Activated naive CD8-positive, alpha-beta T cell treated with anti-CD3 and anti-CD28 coated beads, Interleukin-2, amount 50 U/mL, for 24 hours (primary cell): ENCODE data around the gene CPSF6.
"Not testable (repeated sequence)": the region's sequence is repeated elsewhere in the genome, so short reads cannot be mapped to it uniquely, and the experiment has no call there.

Experiments
- ATAC-seq: fragments of 150-1000 bp; cut with Tn5 transposase; one replicate; pipeline ENCODE4 v1.10.0; 2021
- DNase-seq: peaks from one replicate; pipeline ENCODE4 v3.0.0; 2021
- H3K27ac Mint-ChIP-seq: one replicate; pipeline ENCODE4 v1.8.0; 2021; ENCODE audit warnings: mild to moderate bottlenecking, mixed read lengths
- H3K27me3 Mint-ChIP-seq: one replicate; pipeline ENCODE4 v1.8.0; 2021; ENCODE audit warnings: mixed read lengths
- H3K36me3 Mint-ChIP-seq: one replicate; pipeline ENCODE4 v1.8.0; 2021; ENCODE audit warnings: low read depth, mixed read lengths
- H3K4me1 Mint-ChIP-seq: one replicate; pipeline ENCODE4 v1.8.0; 2021; ENCODE audit warnings: mixed read lengths
- H3K4me3 Mint-ChIP-seq: one replicate; pipeline ENCODE4 v1.8.0; 2021; ENCODE audit warnings: mild to moderate bottlenecking, moderate library complexity, mixed read lengths
- H3K9me3 Mint-ChIP-seq: one replicate; pipeline ENCODE4 v1.8.0; 2021; ENCODE audit warnings: mixed read lengths

Gene CPSF6

DNA sequence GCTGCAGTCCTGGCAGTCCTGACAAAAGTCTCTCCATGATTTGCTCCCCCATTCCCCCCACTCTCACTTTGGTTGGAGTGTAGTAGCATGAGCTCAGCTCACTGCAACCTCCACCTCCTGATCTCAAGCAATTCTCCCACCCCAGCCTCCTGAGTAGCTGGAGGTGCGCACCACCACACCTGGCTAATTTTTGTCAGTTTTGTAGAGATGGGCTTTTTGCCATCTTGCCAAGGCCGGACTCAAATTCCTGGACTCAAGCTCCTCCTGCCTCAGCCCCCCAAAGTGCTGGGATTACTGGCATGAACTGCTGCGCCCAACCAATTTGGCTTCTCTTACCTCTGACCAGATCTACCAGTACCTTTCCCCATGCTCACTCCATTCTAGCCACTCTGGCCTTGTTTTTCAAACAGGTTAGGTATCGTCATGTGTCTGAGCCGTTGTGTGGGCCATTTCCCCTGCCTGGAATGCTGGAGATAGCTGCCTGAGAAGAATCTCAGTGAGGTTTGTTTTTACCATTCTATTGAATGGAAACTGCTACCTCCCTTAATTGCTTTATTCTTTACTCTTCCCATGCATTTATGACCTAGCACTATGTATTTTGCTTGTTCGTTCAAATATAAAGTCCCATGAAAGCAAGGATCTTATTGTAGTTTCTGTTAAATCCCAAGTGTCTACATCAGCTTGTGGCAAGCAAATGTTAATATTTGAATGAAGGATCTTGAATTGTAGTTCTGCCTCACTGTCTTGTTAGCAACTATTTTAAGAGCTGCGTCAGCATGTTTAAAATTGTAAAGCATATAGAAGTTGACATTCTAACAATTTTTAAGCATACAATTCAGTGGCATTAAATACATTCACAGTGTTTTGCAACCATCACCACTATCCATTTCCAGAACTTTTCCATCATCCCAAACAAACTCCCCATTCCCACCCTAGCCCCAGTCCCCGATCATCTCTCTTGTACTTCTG is 39.7 kb downstream of the CPSF6 start:
- Mint-ChIP-seq H3K27ac (no peak overlapping the region), H3K36me3 (peaks cover 3% of the 10 kb centered on the region)
- no peak for ATAC-seq

DNA sequence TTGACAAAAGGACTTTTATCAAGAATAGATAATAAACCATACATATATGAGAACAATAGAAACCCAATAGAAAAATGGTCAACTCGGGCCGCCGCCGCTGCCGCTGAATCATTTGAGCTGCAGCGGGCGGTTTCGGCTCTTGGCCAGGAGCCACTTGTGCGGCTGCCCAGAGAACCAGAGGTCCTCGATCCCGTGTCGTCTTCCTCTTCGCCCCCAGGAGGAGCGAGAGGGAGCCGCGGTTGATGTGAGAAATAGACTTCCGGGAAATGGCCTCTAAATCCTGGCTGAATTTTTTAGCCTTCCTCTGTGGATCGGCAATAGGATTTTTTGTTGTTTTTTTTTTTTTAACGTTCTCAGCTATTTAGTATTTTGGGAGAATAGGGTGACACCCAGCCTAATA is 44.8 kb downstream of the CPSF6 start:
- peaks cover 11% of the 10 kb centered on the region for H3K27me3 Mint-ChIP-seq
- peaks cover 20% of the 10 kb centered on the region for H3K4me1 Mint-ChIP-seq
- peak; percentile 37 for DNase-seq
- ATAC-seq = peak; percentile 59
- peak overlapping the region; percentile 34 for H3K27ac Mint-ChIP-seq
- peak overlapping the region; percentile 49 for H3K4me3 Mint-ChIP-seq
- H3K36me3 Mint-ChIP-seq = no peaks in the 10 kb centered on the region
- no peaks in the 10 kb centered on the region for H3K9me3 Mint-ChIP-seq

More for the DNA sequence above, 39.7 kb downstream of the CPSF6 start:
- DNase-seq = no peak
- no peaks in the 10 kb centered on the region for H3K9me3 Mint-ChIP-seq
- peaks cover 32% of the 10 kb centered on the region for H3K4me1 Mint-ChIP-seq
- no peak overlapping the region for H3K4me3 Mint-ChIP-seq
- no peaks in the 10 kb centered on the region for H3K27me3 Mint-ChIP-seq

DNA sequence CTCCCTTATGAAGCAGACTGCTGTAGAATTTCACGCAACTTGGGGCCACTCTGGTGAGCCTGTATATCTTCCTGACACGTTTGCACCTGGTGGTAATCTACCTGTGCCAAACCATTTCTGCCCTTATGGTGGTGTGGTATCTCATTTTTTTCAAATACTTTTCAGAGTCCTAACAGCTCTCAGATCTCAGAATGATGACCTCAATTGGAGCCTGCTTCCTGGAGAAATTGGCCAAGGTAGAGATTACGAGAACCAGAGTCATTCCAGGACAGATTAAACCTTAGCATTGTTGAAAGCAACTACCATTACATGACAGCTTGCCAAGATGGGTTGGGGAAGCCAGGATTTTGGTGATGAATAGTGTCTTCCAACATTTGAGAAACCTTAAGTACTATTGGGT is 48.2 kb downstream of the CPSF6 start:
- no peak for ATAC-seq
- H3K27me3 Mint-ChIP-seq = peaks cover 16% of the 10 kb centered on the region
- no peaks in the 10 kb centered on the region for H3K9me3 Mint-ChIP-seq
- H3K36me3 Mint-ChIP-seq = no peaks in the 10 kb centered on the region
- peaks cover 25% of the 10 kb centered on the region for H3K4me1 Mint-ChIP-seq
- H3K4me3 Mint-ChIP-seq = no peak overlapping the region
- DNase-seq = no peak
- H3K27ac Mint-ChIP-seq = no peak overlapping the region

DNA sequence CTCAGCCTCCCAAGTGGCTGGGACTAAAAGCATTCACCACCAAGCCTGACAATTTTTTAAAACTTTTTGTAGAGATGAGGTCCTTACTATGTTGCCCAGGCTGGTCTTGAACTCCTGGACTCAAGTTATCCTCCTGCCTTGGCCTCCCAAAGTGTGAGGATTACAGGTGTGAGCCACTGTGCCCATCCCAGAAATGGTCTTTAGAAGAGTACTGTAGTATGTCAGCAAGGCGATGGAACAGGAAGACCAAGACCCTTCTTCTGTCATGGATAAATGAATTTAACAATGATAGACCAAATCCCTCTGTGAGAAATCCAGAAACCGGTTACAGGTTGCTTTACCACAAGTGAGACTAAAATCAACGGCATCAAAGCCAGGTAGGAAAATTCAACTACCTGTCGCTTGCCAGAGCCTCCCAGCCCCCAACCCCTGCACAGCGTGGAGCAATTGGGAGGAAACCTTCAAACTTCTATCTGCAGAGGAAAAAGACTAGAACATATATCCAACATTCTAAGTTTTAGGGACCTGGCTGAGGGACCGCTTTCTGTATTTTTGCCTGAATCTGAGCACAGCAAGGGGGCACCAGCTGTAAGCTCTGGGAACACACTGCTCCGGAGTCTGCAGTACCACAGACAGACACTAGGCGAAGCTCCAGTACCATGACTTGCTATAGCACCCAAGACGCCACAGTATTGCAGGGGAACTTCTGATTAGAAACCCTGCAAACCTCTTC is 51.3 kb downstream of the CPSF6 start:
- H3K4me1 Mint-ChIP-seq = peaks cover 4% of the 10 kb centered on the region
- no peaks in the 10 kb centered on the region for H3K36me3 Mint-ChIP-seq
- DNase-seq = peak; percentile 83
- peaks cover 17% of the 10 kb centered on the region for H3K27me3 Mint-ChIP-seq
- H3K27ac Mint-ChIP-seq = no peak overlapping the region
- ATAC-seq = peak; percentile 100
- no peak overlapping the region for H3K4me3 Mint-ChIP-seq
- H3K9me3 Mint-ChIP-seq = no peaks in the 10 kb centered on the region

DNA sequence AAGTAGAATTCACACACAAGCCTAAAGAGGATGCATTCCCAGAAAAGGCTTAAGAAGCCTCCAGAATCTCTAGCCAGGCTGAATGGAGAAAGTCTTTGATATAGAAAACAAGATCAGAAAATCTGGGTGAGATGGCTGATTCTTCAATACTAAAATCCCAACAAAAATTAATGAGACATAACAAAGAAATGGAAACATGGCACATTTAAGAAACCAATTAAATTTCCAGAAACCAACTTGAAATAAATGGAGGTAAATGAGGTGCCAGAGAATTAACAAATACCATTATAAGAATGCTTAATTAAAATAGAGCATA is 51.9 kb downstream of the CPSF6 start:
- Mint-ChIP-seq H3K4me1 (peaks cover 4% of the 10 kb centered on the region), H3K27me3 (peaks cover 14% of the 10 kb centered on the region), H3K9me3 (no peaks in the 10 kb centered on the region), H3K4me3 (no peak overlapping the region), H3K27ac (no peak overlapping the region), H3K36me3 (no peaks in the 10 kb centered on the region)
- ATAC-seq = no peak
- no peak for DNase-seq

DNA sequence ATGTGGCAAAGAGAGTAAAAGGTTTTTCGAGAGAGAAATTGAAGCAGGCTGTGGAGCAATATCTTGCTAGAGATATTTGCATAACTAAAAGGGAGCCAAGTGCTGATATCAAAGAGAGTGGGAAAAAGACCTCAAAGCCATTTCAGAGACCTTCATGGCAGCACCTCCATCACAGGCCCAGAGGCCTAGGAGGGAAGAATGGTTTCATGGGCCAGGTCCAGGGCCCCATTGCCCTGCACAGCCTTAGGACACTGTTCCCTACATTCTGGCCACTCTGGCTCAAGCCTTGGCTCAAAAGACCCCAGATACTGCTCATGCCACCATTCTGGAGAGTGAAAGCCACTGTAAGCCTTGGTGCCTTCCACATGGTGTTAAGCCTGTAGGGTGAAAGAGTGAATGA is 58.8 kb downstream of the CPSF6 start:
- peaks cover 3% of the 10 kb centered on the region for H3K9me3 Mint-ChIP-seq
- no peak overlapping the region for H3K27ac Mint-ChIP-seq
- DNase-seq = no peak
- H3K4me1 Mint-ChIP-seq = no peaks in the 10 kb centered on the region
- no peak for ATAC-seq
- H3K36me3 Mint-ChIP-seq = no peaks in the 10 kb centered on the region
- H3K27me3 Mint-ChIP-seq = peaks cover 2% of the 10 kb centered on the region
- no peak overlapping the region for H3K4me3 Mint-ChIP-seq

DNA sequence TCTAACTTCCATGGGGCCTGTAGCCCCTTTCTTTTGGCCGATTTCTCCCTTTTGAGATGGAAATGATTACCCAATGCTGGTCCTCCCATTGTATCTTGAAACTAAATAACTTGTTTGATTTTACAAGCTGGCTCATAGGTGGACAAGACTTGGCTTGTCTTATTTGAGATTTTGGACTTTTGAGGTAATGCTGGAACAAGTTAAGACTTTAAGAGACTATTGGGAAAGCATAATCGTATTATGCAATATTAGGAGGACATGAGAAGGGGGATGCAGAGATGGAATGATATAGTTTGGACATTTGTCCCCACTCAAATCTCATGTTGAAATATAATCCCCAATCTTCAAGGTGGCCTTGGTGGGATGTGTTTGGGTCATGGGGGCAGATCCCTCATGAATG is 59.6 kb downstream of the CPSF6 start:
- DNase-seq = no peak
- H3K9me3 Mint-ChIP-seq = peaks cover 3% of the 10 kb centered on the region
- no peaks in the 10 kb centered on the region for H3K4me1 Mint-ChIP-seq
- no peaks in the 10 kb centered on the region for H3K36me3 Mint-ChIP-seq
- ATAC-seq = no peak
- no peaks in the 10 kb centered on the region for H3K27me3 Mint-ChIP-seq
- no peak overlapping the region for H3K4me3 Mint-ChIP-seq
- no peak overlapping the region for H3K27ac Mint-ChIP-seq

DNA sequence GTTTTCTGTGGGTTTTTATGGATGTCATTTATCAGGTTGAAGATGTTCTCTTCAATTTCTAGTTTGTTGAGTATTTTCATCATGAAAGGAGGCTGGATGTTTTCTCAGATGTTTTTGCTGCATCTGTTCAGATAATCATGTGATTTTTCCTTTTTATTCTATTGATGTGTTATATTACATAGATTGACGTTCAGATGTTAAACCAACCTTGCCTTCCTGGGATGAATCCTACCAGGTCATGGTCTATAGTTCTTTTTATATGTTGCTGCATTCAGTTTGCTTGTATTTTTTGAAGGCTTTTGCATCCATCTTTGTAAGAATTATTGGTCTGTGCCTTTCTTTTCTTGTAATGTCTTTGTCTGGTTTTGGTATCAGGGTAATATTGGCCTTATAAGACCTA is 64.9 kb downstream of the CPSF6 start:
- peaks cover 2% of the 10 kb centered on the region for H3K36me3 Mint-ChIP-seq
- H3K27me3 Mint-ChIP-seq = no peaks in the 10 kb centered on the region
- ATAC-seq (no peak), DNase-seq (no peak)
- no peak overlapping the region for H3K4me3 Mint-ChIP-seq
- peaks cover 18% of the 10 kb centered on the region for H3K9me3 Mint-ChIP-seq
- no peak overlapping the region for H3K27ac Mint-ChIP-seq
- H3K4me1 Mint-ChIP-seq = no peaks in the 10 kb centered on the region

DNA sequence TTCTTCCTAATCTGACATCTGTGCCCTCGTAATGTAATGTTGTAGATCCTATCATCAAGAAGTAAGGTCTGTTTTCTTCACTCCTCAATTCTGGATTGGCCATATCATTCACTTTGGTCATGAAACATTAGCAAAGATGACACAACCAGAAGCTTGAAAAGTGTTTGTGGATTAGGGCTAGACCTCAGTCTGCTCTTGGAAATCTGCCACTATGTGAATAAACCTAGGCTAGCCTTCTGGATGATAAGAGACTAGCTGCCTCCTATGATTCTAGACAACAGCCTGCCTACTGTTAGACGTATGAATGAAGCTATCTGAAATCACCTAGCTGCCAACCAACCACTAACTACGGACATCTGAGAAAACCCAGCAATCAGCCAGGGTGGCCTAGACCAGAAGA is 70.1 kb downstream of the CPSF6 start:
- DNase-seq (no peak), ATAC-seq (no peak)
- no peaks in the 10 kb centered on the region for H3K27me3 Mint-ChIP-seq
- no peak overlapping the region for H3K4me3 Mint-ChIP-seq
- no peaks in the 10 kb centered on the region for H3K4me1 Mint-ChIP-seq
- peaks cover 2% of the 10 kb centered on the region for H3K36me3 Mint-ChIP-seq
- H3K27ac Mint-ChIP-seq = no peak overlapping the region
- peaks cover 14% of the 10 kb centered on the region for H3K9me3 Mint-ChIP-seq

DNA sequence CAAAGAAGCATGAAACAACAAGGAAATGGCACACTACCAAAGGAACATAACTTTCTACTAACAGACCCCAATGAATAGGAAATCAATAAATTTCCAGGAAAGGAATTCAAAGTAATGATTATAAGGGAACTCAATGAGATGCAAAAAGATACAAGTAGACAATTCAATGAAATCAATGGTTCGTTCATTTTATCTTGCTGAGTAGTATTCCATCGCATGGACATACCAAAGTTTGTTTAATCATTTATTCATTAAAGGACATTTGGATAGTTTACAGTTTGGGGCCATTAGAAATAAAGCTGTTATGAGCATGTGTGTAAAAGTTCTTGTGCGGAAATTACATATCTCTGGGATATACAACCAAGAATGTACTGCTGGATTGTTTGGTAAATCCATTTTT is 73.8 kb downstream of the CPSF6 start:
- H3K27ac Mint-ChIP-seq = no peak overlapping the region
- no peak for ATAC-seq

DNA sequence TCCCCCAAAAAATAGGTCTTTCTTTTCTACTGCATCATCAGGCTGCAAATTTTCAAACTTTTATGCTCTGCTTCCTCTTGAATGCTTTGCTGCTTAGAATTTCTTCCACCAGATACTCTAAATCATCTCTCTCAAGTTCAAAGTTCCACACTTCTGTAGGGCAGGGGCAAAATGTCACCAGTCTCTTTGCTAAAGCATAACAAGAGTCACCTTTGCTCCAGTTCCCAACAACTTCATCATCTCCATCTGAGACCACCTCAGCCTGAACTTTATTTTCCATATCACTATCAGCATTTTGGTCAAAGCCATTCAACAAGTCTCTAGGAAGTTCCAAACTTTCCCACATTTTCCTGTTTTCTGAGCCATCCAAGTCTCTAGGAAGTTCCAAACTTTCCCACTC is 77.4 kb downstream of the CPSF6 start:
- DNase-seq, H3K36me3 Mint-ChIP-seq, H3K9me3 Mint-ChIP-seq, ATAC-seq, H3K4me1 Mint-ChIP-seq, H3K27me3 Mint-ChIP-seq, H3K27ac Mint-ChIP-seq, H3K4me3 Mint-ChIP-seq: not testable (repeated sequence)

More for the DNA sequence above, 73.8 kb downstream of the CPSF6 start:
- no peak for DNase-seq
- Mint-ChIP-seq H3K4me1 (no peaks in the 10 kb centered on the region), H3K4me3 (no peak overlapping the region), H3K36me3 (no peaks in the 10 kb centered on the region), H3K27me3 (no peaks in the 10 kb centered on the region), H3K9me3 (peaks cover 7% of the 10 kb centered on the region)

DNA sequence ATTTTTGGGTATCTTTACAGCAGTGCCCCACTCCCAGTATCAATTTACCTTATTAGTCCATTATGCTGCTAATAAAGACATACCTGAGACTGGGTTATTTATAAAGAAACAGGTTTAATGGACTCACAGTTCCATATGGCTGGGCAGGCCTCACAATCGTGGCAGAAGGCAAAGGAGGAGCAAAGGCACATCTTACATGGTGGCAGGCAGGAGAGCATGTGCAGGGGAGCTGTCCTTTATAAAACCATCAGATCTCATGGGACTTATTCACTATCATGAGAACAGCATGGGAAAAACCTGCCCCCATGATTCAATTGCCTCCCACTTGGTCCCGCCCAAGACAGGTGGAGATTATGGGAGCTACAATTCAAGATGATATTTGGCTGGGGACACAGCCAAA is 77.9 kb downstream of the CPSF6 start:
- ATAC-seq, H3K36me3 Mint-ChIP-seq, H3K27ac Mint-ChIP-seq, H3K4me1 Mint-ChIP-seq, H3K27me3 Mint-ChIP-seq, H3K9me3 Mint-ChIP-seq, DNase-seq, H3K4me3 Mint-ChIP-seq: not testable (repeated sequence)

DNA sequence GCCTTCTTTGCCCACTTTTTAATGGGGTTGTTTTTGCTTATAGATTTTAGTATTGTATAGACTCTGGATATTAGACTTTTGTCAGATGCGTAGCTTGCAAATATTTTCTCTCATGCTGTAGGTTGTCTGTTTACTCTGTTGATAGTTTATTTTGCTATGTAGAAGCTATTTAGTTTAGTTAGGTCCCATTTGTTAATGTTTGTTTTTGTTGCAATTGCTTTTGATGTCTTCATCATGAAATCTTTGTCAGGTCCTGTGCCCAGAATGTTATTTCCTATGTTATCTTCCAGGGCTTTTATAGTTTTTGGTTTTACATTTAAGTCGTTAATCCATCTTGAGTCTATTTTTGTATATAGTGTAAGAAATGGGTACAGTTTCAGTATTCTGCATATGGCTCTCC is 78.9 kb downstream of the CPSF6 start:
- Mint-ChIP-seq H3K36me3 (no peaks in the 10 kb centered on the region), H3K4me3 (no peak overlapping the region), H3K9me3 (peaks cover 7% of the 10 kb centered on the region), H3K27me3 (no peaks in the 10 kb centered on the region), H3K27ac (no peak overlapping the region), H3K4me1 (no peaks in the 10 kb centered on the region)
- no peak for DNase-seq
- ATAC-seq = no peak

DNA sequence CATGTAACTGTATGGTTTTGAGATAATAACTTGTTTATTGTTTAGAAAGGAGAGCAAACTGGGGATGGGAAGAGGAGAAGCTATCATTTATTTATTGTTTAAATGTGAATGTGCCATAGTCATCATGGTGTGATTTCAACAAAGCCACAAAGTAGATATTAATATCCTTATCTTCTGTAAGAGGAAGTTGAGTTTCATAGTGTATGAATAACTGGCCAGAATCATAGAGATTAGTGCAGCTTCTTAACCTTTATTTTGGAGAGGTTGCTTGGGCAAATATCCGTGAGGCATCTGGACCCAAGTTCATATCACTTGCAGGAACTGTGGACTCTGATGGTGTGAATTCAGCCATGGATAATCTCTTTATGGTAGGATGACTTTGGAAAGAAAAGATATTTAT is 82.0 kb downstream of the CPSF6 start:
- no peaks in the 10 kb centered on the region for H3K27me3 Mint-ChIP-seq
- no peak for ATAC-seq
- peaks cover 4% of the 10 kb centered on the region for H3K4me1 Mint-ChIP-seq

More for the DNA sequence above, 82.0 kb downstream of the CPSF6 start:
- Mint-ChIP-seq H3K36me3 (no peaks in the 10 kb centered on the region), H3K9me3 (peaks cover 7% of the 10 kb centered on the region), H3K27ac (no peak overlapping the region), H3K4me3 (no peak overlapping the region)
- no peak for DNase-seq
